Activated CD4-positive, alpha-beta T cell treated with anti-CD3 and anti-CD28 coated beads for 48 hours (primary cell): Measurements from ENCODE around the gene LLGL2.

Experiments used
- DNase-seq: peaks from one replicate; pipeline ENCODE4 v3.0.0-alpha.2; 2020

LLGL2 gene

GRCh38 chr17:75523647-75524046, 1.9 kb upstream of the LLGL2 start:
- no peak for DNase-seq

GRCh38 chr17:75524269-75524969, 1.1 kb upstream of the LLGL2 start:
- no peak for DNase-seq

- DNase-seq = no peak
Observed at GRCh38 chr17:75525806-75526554, 483 bp downstream of the LLGL2 start.

- DNase-seq = no peak
Observed at GRCh38 chr17:75526555-75527270, 1.2 kb downstream of the LLGL2 start.

- no peak for DNase-seq
Observed at GRCh38 chr17:75530837-75531720, 5.6 kb downstream of the LLGL2 start.

- DNase-seq = no peak
Observed at GRCh38 chr17:75531721-75532072, 6.2 kb downstream of the LLGL2 start.

- DNase-seq = peak; percentile 70
Observed at GRCh38 chr17:75535119-75535537, 9.6 kb downstream of the LLGL2 start.

- no peak for DNase-seq
Observed at GRCh38 chr17:75535871-75536270, 10.4 kb downstream of the LLGL2 start.

- no peak for DNase-seq
Observed at GRCh38 chr17:75536366-75536765, 10.9 kb downstream of the LLGL2 start.

- no peak for DNase-seq
Observed at GRCh38 chr17:75539967-75540729, 14.7 kb downstream of the LLGL2 start.

- DNase-seq = no peak
Observed at GRCh38 chr17:75540923-75541503, 15.5 kb downstream of the LLGL2 start.

- no peak for DNase-seq
Observed at GRCh38 chr17:75542229-75542628, 16.7 kb downstream of the LLGL2 start.

GRCh38 chr17:75542728-75543336, 17.3 kb downstream of the LLGL2 start:
- no peak for DNase-seq

- no peak for DNase-seq
Observed at GRCh38 chr17:75544250-75544649, 18.8 kb downstream of the LLGL2 start.

- no peak for DNase-seq
Observed at GRCh38 chr17:75546181-75546580, 20.7 kb downstream of the LLGL2 start.

GRCh38 chr17:75547091-75547490, 21.6 kb downstream of the LLGL2 start:
- no peak for DNase-seq

- no peak for DNase-seq
Observed at GRCh38 chr17:75548813-75549212, 23.3 kb downstream of the LLGL2 start.

- DNase-seq = no peak
Observed at GRCh38 chr17:75549246-75550138, 24.0 kb downstream of the LLGL2 start.

GRCh38 chr17:75550139-75550465, 24.6 kb downstream of the LLGL2 start:
- DNase-seq = no peak

- DNase-seq = no peak
Observed at GRCh38 chr17:75551266-75551665, 25.8 kb downstream of the LLGL2 start.
